GM06990 (cell line): ENCODE measurements around the gene CPNE5.

Experiments
- DNase-seq: peaks from one replicate; pipeline ENCODE4 v3.0.0-alpha.2; 2011; ENCODE audit not compliant: insufficient read length; ENCODE audit errors: extremely low read depth
- H3K27me3 ChIP-seq: replicated peaks from 2 replicates; pipeline ENCODE4 v1.6.0; 2011; ENCODE audit warnings: low read length; ENCODE audit not compliant: control insufficient read depth, insufficient read depth
- H3K36me3 ChIP-seq: 2 replicates; pipeline ENCODE4 v1.5.1; 2011; ENCODE audit warnings: low read length; ENCODE audit not compliant: control insufficient read depth, insufficient read depth
- H3K4me3 ChIP-seq: replicated peaks from 2 replicates; pipeline ENCODE4 v1.5.1; 2011; ENCODE audit warnings: low read depth, mild to moderate bottlenecking, control low read depth, low read length
- TF ChIP-seq, protein P1 (sequence below): IDR thresholded peaks from 2 replicates; pipeline ENCODE4 v1.5.1; 2011; ENCODE audit warnings: low read length, control low read depth, mild to moderate bottlenecking, inconsistent platforms; ENCODE audit not compliant: insufficient read depth, poor library complexity, severe bottlenecking

CPNE5 gene

DNA sequence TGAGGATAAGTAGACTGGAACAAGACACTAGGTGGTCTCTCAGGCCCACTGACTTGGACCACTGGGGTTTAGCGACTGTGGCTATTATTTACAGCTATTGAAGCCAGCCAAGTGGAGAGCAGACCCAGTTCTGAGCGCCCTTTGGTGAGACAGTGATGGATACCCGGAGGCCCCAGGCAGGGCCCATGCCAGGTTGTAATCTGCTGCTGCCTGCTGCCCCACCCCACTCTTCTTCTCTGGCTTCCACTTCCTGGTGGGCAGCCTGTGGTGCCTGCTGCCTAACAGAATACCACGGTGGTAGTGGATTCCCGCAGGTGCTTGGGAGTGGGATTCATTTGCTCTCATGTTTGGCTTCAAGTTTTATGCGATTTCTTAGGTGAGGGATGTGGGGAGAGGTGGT, 141.0 kb downstream of the CPNE5 start:
- DNase-seq: no peak
- Histone ChIP-seq H3K4me3 (no peak overlapping the region), H3K36me3 (no peaks in the 10 kb centered on the region), H3K27me3 (no peaks in the 10 kb centered on the region)
- TF ChIP-seq, protein P1, sequence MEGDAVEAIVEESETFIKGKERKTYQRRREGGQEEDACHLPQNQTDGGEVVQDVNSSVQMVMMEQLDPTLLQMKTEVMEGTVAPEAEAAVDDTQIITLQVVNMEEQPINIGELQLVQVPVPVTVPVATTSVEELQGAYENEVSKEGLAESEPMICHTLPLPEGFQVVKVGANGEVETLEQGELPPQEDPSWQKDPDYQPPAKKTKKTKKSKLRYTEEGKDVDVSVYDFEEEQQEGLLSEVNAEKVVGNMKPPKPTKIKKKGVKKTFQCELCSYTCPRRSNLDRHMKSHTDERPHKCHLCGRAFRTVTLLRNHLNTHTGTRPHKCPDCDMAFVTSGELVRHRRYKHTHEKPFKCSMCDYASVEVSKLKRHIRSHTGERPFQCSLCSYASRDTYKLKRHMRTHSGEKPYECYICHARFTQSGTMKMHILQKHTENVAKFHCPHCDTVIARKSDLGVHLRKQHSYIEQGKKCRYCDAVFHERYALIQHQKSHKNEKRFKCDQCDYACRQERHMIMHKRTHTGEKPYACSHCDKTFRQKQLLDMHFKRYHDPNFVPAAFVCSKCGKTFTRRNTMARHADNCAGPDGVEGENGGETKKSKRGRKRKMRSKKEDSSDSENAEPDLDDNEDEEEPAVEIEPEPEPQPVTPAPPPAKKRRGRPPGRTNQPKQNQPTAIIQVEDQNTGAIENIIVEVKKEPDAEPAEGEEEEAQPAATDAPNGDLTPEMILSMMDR: no peak

DNA sequence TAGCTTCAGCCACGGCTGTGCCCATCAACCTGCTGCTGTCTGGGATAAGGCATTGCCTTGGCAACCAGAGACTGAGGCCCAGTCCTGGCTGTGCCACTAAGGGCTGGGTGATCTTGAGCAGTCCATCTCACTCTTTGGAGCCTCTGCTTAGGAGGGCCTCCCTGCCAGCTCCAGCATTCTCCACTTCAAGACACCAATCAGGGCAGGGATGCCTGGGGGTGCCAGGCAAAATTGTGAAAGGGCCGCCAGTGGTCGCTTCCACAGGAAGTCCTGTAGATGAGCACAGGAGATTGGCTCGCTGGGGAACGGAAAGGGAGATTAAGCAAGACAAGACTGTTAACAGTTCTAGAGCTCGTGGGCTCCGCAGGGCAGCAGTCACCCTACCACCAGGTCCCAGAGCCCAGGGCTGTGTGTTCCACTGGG, 141.8 kb downstream of the CPNE5 start, which contains the start of gene RAB44:
TSS of gene RAB44 (plus strand) at position 346 of the 423 bp plus-strand sequence. CDS start 6,410 bp downstream, outside the sequence.
- Histone ChIP-seq H3K4me3 (no peak within 1 kb of the TSS), H3K36me3 (no peaks in the 10 kb centered on the region), H3K27me3 (no peaks in the 10 kb centered on the region)
- no peak for DNase-seq
- TF ChIP-seq, protein P1: no peak

DNA sequence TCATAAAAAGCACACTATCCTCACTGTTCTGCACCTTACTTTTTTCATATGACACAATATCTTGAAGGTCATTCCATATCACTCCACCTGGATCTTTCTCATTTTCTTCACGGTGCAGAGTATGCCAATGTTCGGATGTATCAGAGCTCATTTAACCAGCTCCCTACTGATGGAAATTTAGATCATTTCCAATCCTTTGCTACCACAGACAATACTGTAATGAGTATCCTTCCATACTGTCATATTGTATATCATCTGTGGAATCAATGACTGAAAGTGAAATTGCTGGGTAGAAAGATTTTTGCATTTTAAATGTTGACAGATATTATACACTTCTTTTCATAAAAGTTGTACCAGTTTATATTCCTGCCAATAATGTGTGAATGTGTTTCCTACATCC, 143.8 kb downstream of the CPNE5 start:
- Histone ChIP-seq H3K4me3 (no peak overlapping the region), H3K27me3 (no peaks in the 10 kb centered on the region), H3K36me3 (no peaks in the 10 kb centered on the region)
- no peak for DNase-seq
- TF ChIP-seq, protein P1: no peak

DNA sequence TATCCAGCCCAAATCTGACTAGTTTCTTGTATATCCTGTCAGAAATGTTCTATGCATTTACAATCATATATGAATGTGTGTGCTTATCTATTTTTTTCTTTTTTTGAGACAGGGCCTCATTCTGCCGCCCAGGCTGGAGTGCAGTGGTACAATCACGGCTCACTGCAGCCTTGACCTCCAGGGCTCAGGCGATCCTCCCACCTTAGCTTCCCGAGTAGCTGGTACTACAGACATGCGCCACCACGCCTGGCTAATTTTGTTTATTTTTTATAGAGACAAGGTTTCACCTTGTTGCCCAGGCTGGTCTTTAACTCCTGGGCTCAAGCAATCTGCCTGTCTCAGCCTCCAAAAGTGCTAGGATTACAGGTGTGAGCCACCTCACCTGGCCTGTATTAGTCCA, 144.6 kb downstream of the CPNE5 start:
- no peak overlapping the region for H3K4me3 ChIP-seq
- TF ChIP-seq, protein P1: no peak
- no peaks in the 10 kb centered on the region for H3K27me3 ChIP-seq
- DNase-seq: no peak
- no peaks in the 10 kb centered on the region for H3K36me3 ChIP-seq

DNA sequence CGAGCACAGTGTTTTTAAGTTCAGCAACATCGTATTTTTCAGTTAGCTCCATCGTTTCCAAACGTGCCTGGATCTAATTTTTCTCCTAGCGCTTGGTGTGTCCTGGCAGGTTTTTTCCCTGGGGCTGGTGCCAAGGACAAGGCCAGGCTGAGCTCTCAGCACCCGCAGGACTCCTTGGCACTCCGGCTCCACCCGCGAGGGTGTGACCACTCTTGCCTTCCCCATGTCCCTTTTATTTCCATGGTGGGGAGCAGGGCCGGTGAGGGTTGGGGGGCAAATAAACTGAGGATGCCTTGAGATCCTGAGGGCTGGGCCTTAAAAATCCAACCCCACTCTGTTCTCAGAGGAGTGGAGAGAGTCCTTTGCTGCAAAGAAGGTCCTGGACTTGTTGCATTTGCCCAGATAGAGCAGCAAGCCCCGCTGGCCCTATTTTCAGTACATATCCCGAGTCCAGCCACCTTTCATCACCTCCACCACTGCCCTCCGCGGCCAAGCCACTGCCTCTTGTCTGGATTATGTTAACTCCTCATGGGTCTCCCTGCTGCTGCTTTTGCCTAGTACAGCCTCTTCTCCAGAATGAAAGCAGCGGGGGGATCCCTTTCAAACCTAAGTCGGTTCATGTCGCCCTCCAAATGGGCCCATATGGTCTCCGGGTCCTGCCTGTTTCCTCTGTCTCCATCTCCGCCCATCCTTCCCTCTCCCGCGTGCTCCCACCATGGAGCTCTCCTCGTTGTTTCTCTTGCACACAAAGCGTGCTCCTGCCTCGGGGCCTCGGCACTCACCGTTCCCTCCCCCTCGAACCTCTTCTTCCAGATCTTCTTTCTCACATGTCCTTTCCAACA, 146.2 kb downstream of the CPNE5 start:
- Histone ChIP-seq H3K36me3 (no peaks in the 10 kb centered on the region), H3K4me3 (no peak overlapping the region), H3K27me3 (no peaks in the 10 kb centered on the region)
- no peak for DNase-seq
- TF ChIP-seq, protein P1: no peak

DNA sequence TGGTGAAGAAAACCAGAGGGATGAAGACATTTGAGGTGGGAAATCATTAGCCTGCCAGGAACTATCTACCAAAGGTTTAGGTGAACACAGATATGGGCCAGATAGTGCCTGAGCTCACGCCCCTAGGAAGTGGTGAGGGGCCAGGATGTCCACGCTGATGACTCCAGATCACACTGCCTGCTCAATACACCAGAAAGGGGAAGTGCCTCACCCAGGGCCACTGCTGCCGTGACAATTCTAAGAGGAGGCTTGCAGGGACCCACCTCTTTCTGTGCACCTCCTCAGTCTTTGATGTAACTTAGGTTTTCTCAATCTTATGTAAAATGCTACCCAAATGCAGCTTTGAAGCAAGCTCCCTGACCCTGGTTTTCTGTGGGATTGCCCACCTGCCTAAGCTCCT, 147.0 kb downstream of the CPNE5 start:
- Histone ChIP-seq H3K4me3 (no peak overlapping the region), H3K27me3 (no peaks in the 10 kb centered on the region), H3K36me3 (no peaks in the 10 kb centered on the region)
- TF ChIP-seq, protein P1: no peak
- DNase-seq: no peak
